ENCODE measurements around the gene SSBP2.

DNA sequence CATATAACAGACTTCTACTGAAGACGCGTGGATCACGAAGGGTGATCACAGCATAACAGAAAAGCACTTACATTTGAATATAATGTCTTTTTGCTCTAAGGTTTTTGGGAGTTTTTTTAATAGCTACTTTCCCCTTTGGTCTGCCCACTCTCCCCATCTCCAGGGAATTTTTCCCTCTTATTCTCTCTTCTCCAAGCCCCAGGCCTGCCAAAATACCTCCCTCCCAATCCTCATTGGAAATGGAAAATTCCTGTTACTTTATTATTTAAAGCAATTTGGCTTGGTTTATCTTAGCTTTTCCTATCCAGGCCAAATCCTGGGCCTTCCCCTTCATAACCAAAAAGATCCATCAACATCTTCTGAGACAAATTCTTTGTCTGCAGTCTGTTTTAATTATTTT lies 22.3 kb upstream of the SSBP2 start:
- TF ChIP-seq CEBPB (IDR thresholded peaks at IDR 0.05) (no peak), CREB1 (IDR thresholded peaks at IDR 0.05; ENCODE audit: low read depth) (no peak), TAF1 (IDR thresholded peaks at IDR 0.05; ENCODE audit: low read depth) (no peak), NFIC (IDR thresholded peaks at IDR 0.05) (no peak)

All from Ishikawa (cell line).